Measurements from ENCODE around the gene TNS4. TPM values are rescaled to one million over a fixed set of nuclear protein-coding genes. Genes with fewer than 3 reads are reported as not detected.

The TNS4 gene
- total RNA-seq, 1 experiment from 2014 or later: 36.6 TPM

GRCh38 chr17:40495140-40495539, 6.3 kb downstream of the TNS4 start (continued):
- TF ChIP-seq ATF3 (IDR thresholded peaks at IDR 0.05) (no peak), ELF1 (IDR thresholded peaks at IDR 0.05; ENCODE audit: borderline replicate concordance, low read depth) (no peak), EZH2phosphoT487 (IDR thresholded peaks at IDR 0.05; ENCODE audit: borderline replicate concordance) (no peak), JUND (IDR thresholded peaks at IDR 0.05) (no peak)

- Histone ChIP-seq H3K27me3 (ENCODE audit: insufficient read depth, low read length) (no peaks in the 10 kb centered on the region), H3K4me1 (ENCODE audit: control insufficient read depth in 1 of 2, insufficient read depth in 2 of 2, low read length in 2 of 2) (peaks cover 15 to 43% of the 10 kb centered on the region in 2 experiments; a peak in 3 of 4 replicates), H3K79me2 (ENCODE audit: insufficient read depth, low read length) (peaks cover 36% of the 10 kb centered on the region), H3K36me3 (ENCODE audit: control insufficient read depth in 1 of 2, insufficient read depth in 2 of 2, low read length in 2 of 2) (peaks cover 25 to 33% of the 10 kb centered on the region in 2 experiments), H3K9ac (ENCODE audit: low read length) (no peak overlapping the region), H3K9me2 (ENCODE audit: insufficient read depth) (no peaks in the 10 kb centered on the region), H3K4me2 (ENCODE audit: low read length) (no peak overlapping the region), H4K20me1 (ENCODE audit: insufficient read depth) (no peaks in the 10 kb centered on the region), H3K27ac (ENCODE audit: low read depth, low read length) (no peak overlapping the region), H3K4me3 (replicated peaks in 1 of 2; ENCODE audit: low read depth in 1 of 2, low read length in 2 of 2) (no peak overlapping the region), H2AFZ (ENCODE audit: low read depth, low read length, poor library complexity, severe bottlenecking) (no peak overlapping the region), H3K9me3 (ENCODE audit: control insufficient read depth in 1 of 2, insufficient read depth in 1 of 2, low read depth in 1 of 2, low read length in 2 of 2) (no peaks in the 10 kb centered on the region)
- RAD21 ChIA-PET (ENCODE audit: low non-redundant PET in 1 of 2, low total read pairs in 2 of 2, uncharacterized antibody in 2 of 2, unreplicated experiment in 2 of 2): no interaction called here
- ATAC-seq: no peak
- intact Hi-C loops (cut with micrococcal nuclease): no loop called here
- POLR2A ChIA-PET: interaction anchor here (2.0 kb wide), 1 partner anchor 8 kb away, joined by 7 read pairs; the partner anchor contains the start of gene TNS4
- BruUV-seq (replicated peaks): no TSS peak
- CTCF ChIA-PET: interaction anchor here (1.2 to 1.6 kb wide), 2 partner anchors 18 to 76 kb away, joined by 4 to 6 read pairs; partner anchors contain the start of gene TOP2A
- DNase-seq (ENCODE audit: low read depth, low spot score): no peak
- TF ChIP-seq YY1 (IDR thresholded peaks at IDR 0.05; ENCODE audit: extremely low read depth, insufficient replicate concordance, low read depth, low read length) (no peak), RAD21 (IDR thresholded peaks at IDR 0.05; ENCODE audit: low read depth) (no peak), JUND (IDR thresholded peaks at IDR 0.05) (no peak), CTCF (IDR thresholded peaks at IDR 0.05 in 2 of 3, conservative IDR thresholded peaks at IDR 0.05 in 1 of 3; ENCODE audit: borderline replicate concordance in 1 of 3, insufficient read depth in 1 of 3, low read depth in 2 of 3, low read length in 2 of 3) (no peak), SIN3A (IDR thresholded peaks at IDR 0.05; ENCODE audit: low read depth) (no peak), ZNF274 (IDR thresholded peaks at IDR 0.05; ENCODE audit: low read depth, low read length) (no peak), ATF3 (IDR thresholded peaks at IDR 0.05) (no peak), SRF (IDR thresholded peaks at IDR 0.05; ENCODE audit: low read depth) (no peak), REST (IDR thresholded peaks at IDR 0.05; ENCODE audit: low read depth) (no peak), ELF1 (IDR thresholded peaks at IDR 0.05; ENCODE audit: borderline replicate concordance, low read depth) (no peak), CBX3 (IDR thresholded peaks at IDR 0.05; ENCODE audit: low read depth) (no peak), EZH2 (IDR thresholded peaks at IDR 0.05) (no peak), ZBTB33 (IDR thresholded peaks at IDR 0.05; ENCODE audit: extremely low read depth, insufficient replicate concordance, low read length) (no peak), EZH2phosphoT487 (IDR thresholded peaks at IDR 0.05; ENCODE audit: borderline replicate concordance) (no peak), FOSL1 (IDR thresholded peaks at IDR 0.05; ENCODE audit: low read depth) (no peak), EGR1 (IDR thresholded peaks at IDR 0.05; ENCODE audit: low read depth) (no peak), CEBPB (IDR thresholded peaks at IDR 0.05; ENCODE audit: low read depth) (no peak)
Measured at GRCh38 chr17:40493697-40494096, 7.7 kb downstream of the TNS4 start.
